ENCODE data around the gene HMBS. TPM values are rescaled to one million over a fixed set of nuclear protein-coding genes. Genes with fewer than 3 reads are reported as not detected.
"Not testable (repeated sequence)": the region's sequence is repeated elsewhere in the genome, so short reads cannot be mapped to it uniquely, and the experiment has no call there.

HMBS gene
- 40.5 TPM for polyA plus RNA-seq (2013, experiment 1 of 2; ENCODE audit: insufficient read length)
- polyA plus RNA-seq (2013, experiment 2 of 2; ENCODE audit: insufficient read length): 23.6 TPM

DNA sequence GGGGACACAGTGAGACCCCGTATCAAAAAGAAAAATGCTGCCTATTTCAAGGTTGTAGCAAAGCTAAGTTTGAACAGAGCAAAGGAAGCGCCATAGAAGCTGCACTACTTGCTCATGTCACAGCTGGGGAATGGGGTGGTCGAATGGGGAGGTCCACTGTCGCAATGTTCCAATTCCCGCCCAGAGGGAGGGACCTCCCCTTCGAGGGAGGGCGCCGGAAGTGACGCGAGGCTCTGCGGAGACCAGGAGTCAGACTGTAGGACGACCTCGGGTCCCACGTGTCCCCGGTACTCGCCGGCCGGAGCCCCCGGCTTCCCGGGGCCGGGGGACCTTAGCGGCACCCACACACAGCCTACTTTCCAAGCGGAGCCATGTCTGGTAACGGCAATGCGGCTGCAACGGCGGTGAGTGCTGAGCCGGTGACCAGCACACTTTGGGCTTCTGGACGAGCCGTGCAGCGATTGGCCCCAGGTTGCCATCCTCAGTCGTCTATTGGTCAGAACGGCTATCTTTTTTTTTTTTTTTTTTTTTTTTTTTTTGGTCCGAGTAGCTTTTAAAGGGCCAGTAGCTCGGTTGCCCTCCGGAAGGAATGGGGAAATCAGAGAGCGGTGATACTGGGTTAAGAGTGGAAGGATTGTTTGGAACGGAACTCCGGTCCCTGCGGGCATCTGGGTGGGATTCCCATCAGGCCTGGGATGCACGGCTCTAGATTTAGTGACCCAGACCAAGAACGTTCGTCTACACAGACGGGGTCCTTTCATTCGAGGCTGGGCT lies at the start of gene HMBS:
Gene HMBS, plus strand, starts transcription at position 219 of the 774 bp plus-strand sequence. Its CDS starts 153 bp downstream, at position 372.
- DNase-seq: peak; percentile 96

- DNase-seq: no peak
These were observed 45.8 kb upstream of the HMBS start for GRCh38 chr11:119038884-119039283.

DNA sequence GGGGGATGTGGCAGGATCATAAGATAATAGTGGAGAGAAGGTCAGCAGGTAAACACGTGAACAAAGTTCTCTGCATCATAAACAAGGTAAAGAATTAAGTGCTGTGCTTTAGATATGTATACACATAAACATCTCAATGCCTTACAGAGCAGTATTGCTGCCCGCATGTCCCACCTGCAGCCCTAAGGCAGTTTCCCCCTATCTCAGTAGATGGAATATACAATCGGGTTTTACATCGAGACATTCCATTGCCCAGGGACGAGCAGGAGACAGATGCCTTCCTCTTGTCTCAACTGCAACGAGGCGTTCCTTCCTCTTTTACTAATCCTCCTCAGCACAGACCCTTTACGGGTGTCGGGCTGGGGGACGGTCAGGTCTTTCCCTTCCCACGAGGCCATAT lies 45.2 kb upstream of the HMBS start:
- not testable (repeated sequence) for DNase-seq

DNA sequence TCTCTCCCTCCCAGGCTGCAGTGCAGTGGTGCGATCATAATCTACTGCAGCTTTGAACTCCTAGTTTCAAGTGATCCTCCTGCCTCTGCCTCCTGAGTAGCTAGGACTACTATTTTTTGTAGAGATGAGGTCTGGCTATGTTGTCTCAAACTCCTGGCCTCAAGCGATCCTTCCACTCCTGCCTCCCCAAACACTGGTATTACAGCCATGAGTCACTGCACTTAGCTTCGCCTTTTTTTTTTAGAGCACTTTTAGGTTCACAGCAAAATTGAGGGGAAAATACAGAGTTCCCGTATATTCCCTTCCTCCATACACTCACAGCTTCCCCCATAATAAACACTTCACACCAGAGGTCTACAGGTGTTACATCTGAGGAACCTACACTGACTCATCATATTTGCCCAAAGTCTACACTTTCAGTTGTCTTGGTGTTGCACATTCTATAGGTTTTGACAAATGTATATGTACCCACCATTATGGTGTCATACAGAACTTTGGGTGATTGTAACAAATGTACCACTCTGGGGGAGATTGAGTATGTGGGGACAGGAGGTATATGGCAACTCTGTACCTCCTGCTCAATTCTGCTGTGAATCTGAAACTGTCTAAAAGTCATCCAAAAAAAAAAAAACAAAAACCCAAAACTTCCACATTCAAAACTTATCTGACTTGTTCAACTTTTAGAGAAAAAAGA lies 42.7 kb upstream of the HMBS start:
- no peak for DNase-seq

- no peak for DNase-seq
These were observed 41.8 kb upstream of the HMBS start for GRCh38 chr11:119042927-119043326.

DNA sequence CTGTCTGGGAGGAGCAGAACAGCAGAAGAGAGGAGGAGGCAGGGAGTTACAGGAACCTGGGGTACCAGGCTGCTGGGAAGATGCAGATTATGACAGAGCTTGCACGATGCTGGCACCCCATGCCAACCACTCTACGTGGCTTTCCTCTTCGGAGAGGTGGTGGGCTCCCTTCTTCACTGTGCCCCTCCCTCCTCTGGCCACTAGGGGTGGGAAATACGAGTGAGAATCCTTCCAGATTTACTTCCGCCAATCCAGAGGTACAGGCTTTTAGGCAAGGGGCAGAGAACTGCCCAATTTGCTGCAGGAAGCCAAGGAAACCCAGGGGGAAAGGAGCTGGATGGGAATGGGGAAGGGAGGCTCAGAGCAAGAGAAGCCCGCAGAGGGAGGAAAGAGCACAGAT lies 40.0 kb upstream of the HMBS start:
- no peak for DNase-seq

DNA sequence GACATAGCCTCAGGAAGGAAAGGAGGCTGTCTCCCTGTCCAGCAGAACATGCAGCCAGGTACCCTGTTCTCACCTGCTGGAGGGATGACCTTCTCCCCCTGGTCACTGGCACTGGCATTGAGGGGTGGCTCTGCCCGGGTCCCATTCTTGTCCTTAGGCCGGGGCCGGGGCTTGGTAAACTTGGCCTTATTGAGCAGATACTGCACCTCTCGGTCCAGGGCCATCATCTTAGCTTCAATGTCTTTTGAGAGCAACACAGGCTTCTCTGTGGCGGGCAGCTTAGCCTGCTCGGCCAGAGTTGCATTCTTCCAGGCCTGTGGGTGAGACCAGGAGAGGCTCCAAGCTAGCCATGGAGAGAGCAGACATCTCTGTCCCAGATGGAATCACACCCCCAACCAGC lies 38.2 kb upstream of the HMBS start:
- DNase-seq: no peak

DNA sequence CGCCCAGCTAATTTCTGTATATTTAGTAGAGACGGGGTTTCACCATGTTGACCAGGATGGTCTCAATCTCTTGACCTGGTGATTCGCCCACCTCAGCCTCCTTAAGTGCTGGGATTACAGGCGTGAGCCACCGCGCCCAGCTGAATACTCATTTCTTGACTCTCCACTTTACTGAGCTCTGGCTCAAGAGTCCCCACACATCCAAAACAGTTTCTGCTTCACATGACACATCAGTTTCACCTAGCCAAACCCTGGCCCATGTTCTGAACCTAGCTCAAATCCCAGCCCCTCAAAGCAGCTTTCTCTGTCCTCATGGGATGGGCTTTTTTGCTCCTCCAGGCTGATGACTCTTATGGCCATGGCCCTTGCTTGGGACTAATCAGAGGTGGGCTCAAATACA lies 37.5 kb upstream of the HMBS start:
- no peak for DNase-seq

DNA sequence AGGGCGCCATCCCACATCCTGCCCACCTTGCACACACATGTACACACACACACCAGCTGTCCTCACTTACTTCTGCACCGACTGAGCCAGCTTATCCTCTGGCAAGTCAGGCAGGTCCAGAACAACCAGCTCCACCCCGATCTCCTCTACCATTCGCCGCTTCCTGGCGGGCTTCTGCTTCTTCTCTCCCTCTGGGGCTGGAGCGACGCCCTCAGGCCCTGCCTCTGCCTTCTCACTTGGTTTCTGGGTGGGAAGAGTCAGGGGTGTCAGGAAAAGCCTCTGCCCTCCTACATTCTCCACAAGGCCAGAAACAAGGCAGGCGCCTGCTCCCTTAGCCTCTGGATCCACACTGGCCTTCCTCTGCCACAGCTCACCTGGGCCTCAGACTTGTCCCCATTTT lies 36.0 kb upstream of the HMBS start:
- no peak for DNase-seq

- no peak for DNase-seq
These were observed 35.6 kb upstream of the HMBS start for GRCh38 chr11:119049081-119049480.

- DNase-seq: no peak
These were observed 33.1 kb upstream of the HMBS start for GRCh38 chr11:119051440-119052162.

DNA sequence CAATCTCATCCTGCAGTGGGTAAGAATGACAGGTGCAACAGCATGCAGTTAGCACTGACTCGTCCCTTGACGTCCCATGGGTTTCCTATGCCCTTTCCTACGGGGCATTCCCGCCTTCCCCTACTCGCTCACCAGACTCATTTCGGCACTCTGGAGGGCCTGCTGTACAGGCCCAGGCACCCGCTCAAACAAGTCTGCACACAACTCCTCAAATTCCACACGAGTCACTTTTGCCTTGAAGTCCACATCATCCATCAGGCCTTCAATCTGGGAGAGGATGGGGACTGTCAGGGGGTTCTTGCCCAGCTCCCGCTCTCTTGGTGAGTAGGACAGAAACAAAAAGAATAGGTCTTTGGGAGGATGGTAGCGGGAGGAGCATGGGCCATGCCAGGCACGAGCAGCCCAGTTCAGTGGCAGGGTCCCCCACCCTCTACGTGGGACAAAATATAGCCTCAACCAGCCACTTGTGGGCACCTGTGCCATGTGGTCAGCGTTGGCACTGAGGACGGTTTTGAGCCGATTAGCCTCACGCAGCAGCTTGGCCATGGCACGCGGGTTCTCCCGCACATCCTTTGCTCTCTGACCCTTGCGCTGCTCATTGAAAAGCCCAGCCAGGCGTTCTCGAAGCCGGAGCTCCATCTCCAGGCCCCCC lies 32.4 kb upstream of the HMBS start:
- no peak for DNase-seq

DNA sequence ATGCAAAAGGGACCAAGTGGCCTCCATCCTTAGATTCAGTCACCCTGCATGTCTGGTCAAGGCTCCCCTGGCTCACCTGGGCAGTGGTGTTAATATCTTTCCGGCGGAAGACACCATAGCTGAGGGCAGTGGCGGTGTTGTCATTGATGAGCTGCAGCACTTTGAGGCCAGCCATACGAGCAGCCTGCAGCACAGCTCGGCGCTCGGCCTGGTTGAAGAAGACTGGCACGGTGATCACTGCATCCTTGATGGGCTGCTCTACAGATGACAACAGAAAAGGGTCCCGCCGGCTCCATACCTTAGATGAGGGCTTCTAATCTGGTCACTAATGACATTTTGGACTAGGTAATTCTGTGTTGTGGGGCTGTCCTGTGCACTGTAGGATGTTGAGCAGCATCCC lies 30.3 kb upstream of the HMBS start:
- DNase-seq: no peak

DNA sequence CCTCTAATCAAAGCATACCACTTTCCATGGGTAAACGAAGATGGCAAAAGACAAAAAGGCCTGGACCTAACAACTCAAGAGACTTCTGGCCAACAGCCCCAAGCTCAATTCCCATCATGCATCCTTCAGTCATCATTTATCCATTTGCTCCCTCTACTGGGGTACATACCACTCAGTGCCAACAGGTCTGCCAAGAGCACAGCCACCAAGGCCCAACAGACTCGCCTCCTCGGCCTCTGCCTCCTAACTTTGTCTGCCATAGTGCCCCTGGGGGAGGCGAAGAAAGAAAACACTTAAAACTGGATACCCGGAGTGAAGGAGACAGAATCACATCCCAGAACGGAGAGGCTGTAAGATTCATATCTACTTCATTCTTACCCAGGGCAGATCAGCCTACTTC lies 28.8 kb upstream of the HMBS start:
- DNase-seq: peak; percentile 47

- DNase-seq: no peak
These were observed 28.2 kb upstream of the HMBS start for GRCh38 chr11:119056421-119056999.

- peak; percentile 97 for DNase-seq
These were observed 27.5 kb upstream of the HMBS start, which contains the start of gene HYOU1 for GRCh38 chr11:119057000-119057769. TSS of gene HYOU1 (minus strand) at chr11:119057205. CDS start at chr11:119056160, 1,045 bp downstream.

DNA sequence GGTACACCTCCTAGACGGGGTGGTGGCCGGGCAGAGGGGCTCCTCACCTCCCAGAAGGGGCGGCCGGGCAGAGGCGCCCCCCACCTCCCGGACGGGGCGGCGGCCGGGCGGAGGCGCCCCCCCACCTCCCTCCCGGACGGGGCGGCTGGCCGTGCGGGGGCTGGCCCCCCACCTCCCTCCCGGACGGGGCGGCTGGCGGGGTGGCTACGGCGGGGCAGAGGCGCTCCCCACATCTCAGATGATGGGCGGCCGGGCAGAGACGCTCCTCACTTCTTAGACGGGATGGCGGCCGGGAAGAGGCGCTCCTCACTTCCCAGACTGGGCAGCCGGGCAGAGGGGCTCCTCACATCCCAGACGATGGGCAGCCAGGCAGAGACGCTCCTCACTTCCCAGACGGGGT lies 25.6 kb upstream of the HMBS start:
- not testable (repeated sequence) for DNase-seq

GRCh38 chr11:119061256-119061655 lies 23.4 kb upstream of the HMBS start:
- DNase-seq: no peak

- peak; percentile 37 for DNase-seq
These were observed 21.9 kb upstream of the HMBS start for GRCh38 chr11:119062779-119063178.

GRCh38 chr11:119065369-119065768 lies 19.3 kb upstream of the HMBS start:
- DNase-seq: peak; percentile 41
